Measurements from ENCODE around the gene HNRNPF.

HNRNPF gene

GRCh38 chr10:43371418-43371817 lies 37.6 kb downstream of the HNRNPF start, which contains the start of gene FXYD4:
FXYD4 (plus strand) TSS chr10:43371636; CDS start chr10:43373747, 2,111 bp downstream.
- POLR2A ChIA-PET: no interaction called here
- H3K27me3 ChIP-seq (replicated peaks in 2 of 5; ENCODE audit: control insufficient read depth in 4 of 5, insufficient read depth in 5 of 5, low read length in 4 of 5): peaks cover 0 to 2% (median 0%) of the 10 kb centered on the region in 5 experiments
- WGBS (ENCODE audit: insufficient coverage): 95% methylated on average over 8 of the region's 13 CpGs
- no peak within 1 kb of the TSS for H3K4me3 ChIP-seq (ENCODE audit: control insufficient read depth in 1 of 7, extremely low read depth in 1 of 7, insufficient read depth in 4 of 7, low read depth in 2 of 7, low read length in 6 of 7)
- no peaks in the 10 kb centered on the region for H3K36me3 ChIP-seq (ENCODE audit: control insufficient read depth in 4 of 4, insufficient read depth in 4 of 4, low read length in 3 of 4)
- H3K4me1 ChIP-seq (ENCODE audit: control extremely low read depth in 1 of 4, control insufficient read depth in 4 of 4, insufficient read depth in 4 of 4, low read length in 3 of 4): no peaks in the 10 kb centered on the region
- no peak within 1 kb of the TSS for H3K27ac ChIP-seq (ENCODE audit: insufficient read depth in 1 of 2, low read depth in 1 of 2, low read length in 2 of 2, poor library complexity in 1 of 2, severe bottlenecking in 2 of 2)
- DNase-seq: no peak
- CTCF ChIA-PET: no interaction called here
- H3K9me3 ChIP-seq (ENCODE audit: control extremely low read depth in 1 of 5, control insufficient read depth in 4 of 5, insufficient read depth in 2 of 5, low read depth in 1 of 5, low read length in 4 of 5): no peaks in the 10 kb centered on the region

DNA sequence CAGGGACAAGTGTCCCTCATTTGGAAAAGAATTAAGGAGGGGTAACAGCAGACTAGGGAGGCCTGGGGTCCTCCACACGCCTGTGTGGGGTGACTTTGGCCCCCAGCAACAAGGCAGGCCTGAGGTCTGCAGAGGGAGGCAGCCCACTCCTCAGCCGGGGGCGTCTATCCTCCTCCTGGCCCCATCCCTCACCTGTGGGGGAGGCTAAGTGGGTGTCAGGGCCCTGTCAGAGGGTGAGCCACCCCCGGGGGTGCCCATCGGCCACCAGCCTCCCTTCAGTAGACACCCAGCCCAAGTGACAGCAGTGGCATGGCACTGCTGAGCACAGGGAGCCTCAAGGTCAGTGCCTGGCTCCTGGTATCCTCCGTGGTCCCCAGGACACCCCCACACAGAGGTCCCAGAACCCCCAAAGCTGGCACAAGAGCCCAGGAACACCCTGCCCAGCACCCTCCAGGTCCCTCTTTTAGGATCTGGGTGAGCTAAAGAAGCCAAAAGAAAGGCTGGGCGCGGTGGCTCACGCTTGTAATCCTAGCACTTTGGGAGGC lies 38.2 kb downstream of the HNRNPF start:
- ChIA-PET CTCF (interaction anchor here (1.0 kb wide), 1 partner anchor 84 kb away, joined by 3 read pairs; no protein-coding TSS in a partner anchor), POLR2A (no interaction called here)
- 89% methylated on average over 7 of the region's 9 CpGs for WGBS (ENCODE audit: insufficient coverage)
- DNase-seq: no peak
- H3K36me3 ChIP-seq (ENCODE audit: control insufficient read depth in 4 of 4, insufficient read depth in 4 of 4, low read length in 3 of 4): no peaks in the 10 kb centered on the region
- no peak overlapping the region for H3K27ac ChIP-seq (ENCODE audit: insufficient read depth in 1 of 2, low read depth in 1 of 2, low read length in 2 of 2, poor library complexity in 1 of 2, severe bottlenecking in 2 of 2)
- H3K4me3 ChIP-seq (ENCODE audit: control insufficient read depth in 1 of 7, extremely low read depth in 1 of 7, insufficient read depth in 4 of 7, low read depth in 2 of 7, low read length in 6 of 7): no peak overlapping the region
- H3K9me3 ChIP-seq (ENCODE audit: control extremely low read depth in 1 of 5, control insufficient read depth in 4 of 5, insufficient read depth in 2 of 5, low read depth in 1 of 5, low read length in 4 of 5): no peaks in the 10 kb centered on the region
- peaks cover 0 to 2% (median 0%) of the 10 kb centered on the region in 5 experiments for H3K27me3 ChIP-seq (replicated peaks in 2 of 5; ENCODE audit: control insufficient read depth in 4 of 5, insufficient read depth in 5 of 5, low read length in 4 of 5)
- no peaks in the 10 kb centered on the region for H3K4me1 ChIP-seq (ENCODE audit: control extremely low read depth in 1 of 4, control insufficient read depth in 4 of 4, insufficient read depth in 4 of 4, low read length in 3 of 4)

DNA sequence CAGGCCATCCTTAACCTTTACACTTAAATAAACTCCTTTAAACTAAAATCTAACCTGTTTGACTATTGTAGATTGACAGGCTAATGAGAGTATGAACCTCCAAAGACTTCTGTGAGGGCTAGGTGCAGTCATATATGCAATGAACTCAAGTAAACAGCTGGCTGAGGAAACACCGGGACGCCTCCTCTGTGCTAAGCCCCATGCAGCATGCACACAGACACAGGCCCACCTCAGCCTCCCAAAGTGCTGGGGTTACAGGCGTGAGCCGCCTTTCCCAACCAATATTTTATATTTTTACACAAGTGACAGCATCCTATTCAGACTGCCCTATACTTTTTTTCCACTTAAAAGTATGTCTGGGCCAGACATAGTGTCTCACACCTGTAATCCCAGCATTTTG lies 39.1 kb downstream of the HNRNPF start:
- H3K9me3 ChIP-seq (ENCODE audit: control extremely low read depth in 1 of 5, control insufficient read depth in 4 of 5, insufficient read depth in 2 of 5, low read depth in 1 of 5, low read length in 4 of 5): no peaks in the 10 kb centered on the region
- H3K36me3 ChIP-seq (ENCODE audit: control insufficient read depth in 4 of 4, insufficient read depth in 4 of 4, low read length in 3 of 4): no peaks in the 10 kb centered on the region
- no peaks in the 10 kb centered on the region for H3K4me1 ChIP-seq (ENCODE audit: control extremely low read depth in 1 of 4, control insufficient read depth in 4 of 4, insufficient read depth in 4 of 4, low read length in 3 of 4)
- no peak overlapping the region for H3K27ac ChIP-seq (ENCODE audit: insufficient read depth in 1 of 2, low read depth in 1 of 2, low read length in 2 of 2, poor library complexity in 1 of 2, severe bottlenecking in 2 of 2)
- 100% methylated on average over 4 of the region's 4 CpGs for whole genome bisulfite sequencing (ENCODE audit: insufficient coverage)
- H3K27me3 ChIP-seq (replicated peaks in 2 of 5; ENCODE audit: control insufficient read depth in 4 of 5, insufficient read depth in 5 of 5, low read length in 4 of 5): peaks cover 0 to 2% (median 0%) of the 10 kb centered on the region in 5 experiments
- no peak for DNase-seq
- POLR2A ChIA-PET: no interaction called here
- no peak overlapping the region for H3K4me3 ChIP-seq (ENCODE audit: control insufficient read depth in 1 of 7, extremely low read depth in 1 of 7, insufficient read depth in 4 of 7, low read depth in 2 of 7, low read length in 6 of 7)
- CTCF ChIA-PET: interaction anchor here (1.0 kb wide), 2 partner anchors 19 to 83 kb away, joined by 3 read pairs; no protein-coding TSS in a partner anchor

- peaks cover 0 to 15% (median 11%) of the 10 kb centered on the region in 4 experiments for H3K4me1 ChIP-seq (ENCODE audit: control extremely low read depth in 1 of 4, control insufficient read depth in 4 of 4, insufficient read depth in 4 of 4, low read length in 3 of 4)
- ChIA-PET POLR2A (no interaction called here), CTCF (interaction anchor here (0.6 to 1.4 kb wide), 4 partner anchors 38 to 1029 kb away, joined by 3 to 6 read pairs (median 3); no protein-coding TSS in a partner anchor)
- DNase-seq: no peak
- H3K4me3 ChIP-seq (ENCODE audit: control insufficient read depth in 1 of 7, extremely low read depth in 1 of 7, insufficient read depth in 4 of 7, low read depth in 2 of 7, low read length in 6 of 7): no peak overlapping the region
- no peak overlapping the region for H3K27ac ChIP-seq (ENCODE audit: insufficient read depth in 1 of 2, low read depth in 1 of 2, low read length in 2 of 2, poor library complexity in 1 of 2, severe bottlenecking in 2 of 2)
- H3K36me3 ChIP-seq (ENCODE audit: control insufficient read depth in 4 of 4, insufficient read depth in 4 of 4, low read length in 3 of 4): no peaks in the 10 kb centered on the region
- H3K27me3 ChIP-seq (replicated peaks in 2 of 5; ENCODE audit: control insufficient read depth in 4 of 5, insufficient read depth in 5 of 5, low read length in 4 of 5): no peaks in the 10 kb centered on the region
- 60% methylated on average over 1 of the region's 3 CpGs for WGBS (ENCODE audit: insufficient coverage)
- no peaks in the 10 kb centered on the region for H3K9me3 ChIP-seq (ENCODE audit: control extremely low read depth in 1 of 5, control insufficient read depth in 4 of 5, insufficient read depth in 2 of 5, low read depth in 1 of 5, low read length in 4 of 5)
These were observed 44.0 kb downstream of the HNRNPF start for GRCh38 chr10:43365001-43365400.

- Histone ChIP-seq H3K9me3 (ENCODE audit: control extremely low read depth in 1 of 5, control insufficient read depth in 4 of 5, insufficient read depth in 2 of 5, low read depth in 1 of 5, low read length in 4 of 5) (no peaks in the 10 kb centered on the region), H3K36me3 (ENCODE audit: control insufficient read depth in 4 of 4, insufficient read depth in 4 of 4, low read length in 3 of 4) (no peaks in the 10 kb centered on the region), H3K27me3 (replicated peaks in 2 of 5; ENCODE audit: control insufficient read depth in 4 of 5, insufficient read depth in 5 of 5, low read length in 4 of 5) (no peaks in the 10 kb centered on the region), H3K4me1 (ENCODE audit: control extremely low read depth in 1 of 4, control insufficient read depth in 4 of 4, insufficient read depth in 4 of 4, low read length in 3 of 4) (peaks cover 0 to 19% (median 11%) of the 10 kb centered on the region in 4 experiments), H3K4me3 (ENCODE audit: control insufficient read depth in 1 of 7, extremely low read depth in 1 of 7, insufficient read depth in 4 of 7, low read depth in 2 of 7, low read length in 6 of 7) (peak overlapping the region; percentile 59 to 90 (median 74)), H3K27ac (ENCODE audit: insufficient read depth in 1 of 2, low read depth in 1 of 2, low read length in 2 of 2, poor library complexity in 1 of 2, severe bottlenecking in 2 of 2) (peak overlapping the region; percentile 58 to 83)
- WGBS (ENCODE audit: insufficient coverage): 7% methylated on average over 37 of the region's 48 CpGs
- peak; percentile 98 to 99 (median 98) for DNase-seq
- ChIA-PET POLR2A (no interaction called here), CTCF (interaction anchor here (1.1 to 1.3 kb wide), 3 partner anchors 8 to 149 kb away, joined by 3 to 6 read pairs (median 4); no protein-coding TSS in a partner anchor)
These were observed 46.7 kb downstream of the HNRNPF start for GRCh38 chr10:43362191-43362839.

GRCh38 chr10:43361547-43362190 lies 47.3 kb downstream of the HNRNPF start:
- peak overlapping the region; percentile 59 to 90 (median 74) for H3K4me3 ChIP-seq (ENCODE audit: control insufficient read depth in 1 of 7, extremely low read depth in 1 of 7, insufficient read depth in 4 of 7, low read depth in 2 of 7, low read length in 6 of 7)
- ChIA-PET POLR2A (no interaction called here), CTCF (interaction anchor here (1.0 to 2.1 kb wide), 6 partner anchors 13 to 157 kb away, joined by 3 to 6 read pairs (median 4); no protein-coding TSS in a partner anchor)
- peaks cover 0 to 19% (median 11%) of the 10 kb centered on the region in 4 experiments for H3K4me1 ChIP-seq (ENCODE audit: control extremely low read depth in 1 of 4, control insufficient read depth in 4 of 4, insufficient read depth in 4 of 4, low read length in 3 of 4)
- 15% methylated on average over 16 of the region's 21 CpGs for WGBS (ENCODE audit: insufficient coverage)
- H3K27ac ChIP-seq (ENCODE audit: insufficient read depth in 1 of 2, low read depth in 1 of 2, low read length in 2 of 2, poor library complexity in 1 of 2, severe bottlenecking in 2 of 2): peak overlapping the region; percentile 58 to 83
- H3K27me3 ChIP-seq (replicated peaks in 2 of 5; ENCODE audit: control insufficient read depth in 4 of 5, insufficient read depth in 5 of 5, low read length in 4 of 5): no peaks in the 10 kb centered on the region
- DNase-seq: no peak
- H3K9me3 ChIP-seq (ENCODE audit: control extremely low read depth in 1 of 5, control insufficient read depth in 4 of 5, insufficient read depth in 2 of 5, low read depth in 1 of 5, low read length in 4 of 5): no peaks in the 10 kb centered on the region
- H3K36me3 ChIP-seq (ENCODE audit: control insufficient read depth in 4 of 4, insufficient read depth in 4 of 4, low read length in 3 of 4): no peaks in the 10 kb centered on the region

Data from common myeloid progenitor, CD34-positive (primary cell).